ENCODE measurements around the gene CTU1.

DNA sequence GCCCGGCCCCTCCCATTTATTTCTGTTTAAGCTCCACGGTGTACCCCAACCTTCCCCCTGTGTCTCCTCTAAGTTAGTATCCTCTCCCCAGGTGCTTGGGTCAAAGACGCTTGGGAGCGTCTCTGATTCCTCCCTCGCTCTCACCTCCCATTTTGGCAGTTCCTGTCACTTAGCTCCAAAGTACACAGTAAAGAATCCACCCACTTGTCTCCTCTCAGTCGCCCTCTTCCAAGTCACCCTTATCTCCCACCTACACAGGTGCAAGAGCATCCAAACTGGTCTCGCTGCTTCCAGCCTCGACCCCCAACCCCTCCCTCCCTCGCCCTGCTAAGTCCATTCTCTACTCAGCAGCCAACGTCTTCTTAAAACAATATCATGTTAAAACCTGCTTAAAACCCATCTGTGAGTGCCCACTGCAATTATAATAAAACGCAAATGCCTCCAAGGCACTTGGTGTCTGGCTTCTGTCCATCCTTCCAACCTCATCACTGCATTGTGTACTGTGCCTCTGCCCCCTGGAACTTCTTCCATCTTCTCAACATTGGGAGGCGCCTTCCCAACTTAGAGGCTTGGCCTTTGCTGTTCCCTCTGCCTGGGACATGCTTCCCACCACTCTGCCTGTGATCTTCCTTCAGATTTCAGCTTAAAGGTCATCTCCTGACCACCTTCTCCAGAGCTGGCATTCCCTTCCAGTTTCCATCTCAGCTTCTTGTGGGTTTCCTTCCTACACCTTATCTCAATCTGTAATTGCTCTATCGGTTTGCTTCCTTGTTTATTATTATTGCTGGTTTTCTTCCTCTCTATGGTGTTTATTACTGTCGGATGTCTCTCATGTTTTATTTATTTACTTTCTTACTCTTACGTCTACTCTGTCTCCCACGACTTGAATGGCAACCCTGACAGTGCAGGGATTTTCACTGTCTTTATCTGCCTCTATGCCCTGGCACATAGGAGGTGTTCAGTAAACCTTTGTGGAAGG lies 16.0 kb downstream of the CTU1 start:
- TF ChIP-seq, protein P1, sequence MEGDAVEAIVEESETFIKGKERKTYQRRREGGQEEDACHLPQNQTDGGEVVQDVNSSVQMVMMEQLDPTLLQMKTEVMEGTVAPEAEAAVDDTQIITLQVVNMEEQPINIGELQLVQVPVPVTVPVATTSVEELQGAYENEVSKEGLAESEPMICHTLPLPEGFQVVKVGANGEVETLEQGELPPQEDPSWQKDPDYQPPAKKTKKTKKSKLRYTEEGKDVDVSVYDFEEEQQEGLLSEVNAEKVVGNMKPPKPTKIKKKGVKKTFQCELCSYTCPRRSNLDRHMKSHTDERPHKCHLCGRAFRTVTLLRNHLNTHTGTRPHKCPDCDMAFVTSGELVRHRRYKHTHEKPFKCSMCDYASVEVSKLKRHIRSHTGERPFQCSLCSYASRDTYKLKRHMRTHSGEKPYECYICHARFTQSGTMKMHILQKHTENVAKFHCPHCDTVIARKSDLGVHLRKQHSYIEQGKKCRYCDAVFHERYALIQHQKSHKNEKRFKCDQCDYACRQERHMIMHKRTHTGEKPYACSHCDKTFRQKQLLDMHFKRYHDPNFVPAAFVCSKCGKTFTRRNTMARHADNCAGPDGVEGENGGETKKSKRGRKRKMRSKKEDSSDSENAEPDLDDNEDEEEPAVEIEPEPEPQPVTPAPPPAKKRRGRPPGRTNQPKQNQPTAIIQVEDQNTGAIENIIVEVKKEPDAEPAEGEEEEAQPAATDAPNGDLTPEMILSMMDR (IDR thresholded peaks at IDR 0.05), result no peak
- TF ChIP-seq POLR2A (IDR thresholded peaks at IDR 0.05), result no peak

Data from lower leg skin (tissue), 3 donors.